HL-60 (cell line): ENCODE data around the gene GATA1.
A peak's percentile ranks its signal among the peaks of the same experiment; 100 is the strongest.

Experiments used
- DNase-seq, 2 experiments: peaks; one replicate each; pipeline ENCODE4 v3.0.0-alpha.2; 2010 to 2020; ENCODE audit warnings: low read depth in 1 of 2, low spot score in 1 of 2
- H3K27ac ChIP-seq: fragments of 250-450 bp; sonication (Bioruptor Pico); replicated peaks from 2 replicates; pipeline ENCODE4 v1.5.1; 2020; ENCODE audit warnings: mild to moderate bottlenecking, moderate library complexity
- H3K27me3 ChIP-seq: fragments of 250-450 bp; sonication (Bioruptor Pico); 2 replicates; pipeline ENCODE4 v1.5.1; 2021; ENCODE audit warnings: mild to moderate bottlenecking, moderate library complexity; ENCODE audit not compliant: insufficient read depth, poor library complexity, severe bottlenecking
- H3K4me3 ChIP-seq: replicated peaks from 2 replicates; pipeline ENCODE4 v1.5.1; 2011; ENCODE audit warnings: mild to moderate bottlenecking, control low read depth, low read length; ENCODE audit not compliant: insufficient read depth
- CTCF ChIP-seq: IDR thresholded peaks from one replicate; pipeline ENCODE4 v1.5.1; 2011; ENCODE audit warnings: low read length, control low read depth, inconsistent platforms; ENCODE audit not compliant: insufficient read depth
- GABPA ChIP-seq: IDR thresholded peaks from 2 replicates; pipeline ENCODE4 v1.6.1; 2012; ENCODE audit warnings: low read depth
- POLR2AphosphoS5 ChIP-seq: IDR thresholded peaks from 2 replicates; pipeline ENCODE4 v1.6.1; 2012; ENCODE audit warnings: low read depth
- REST ChIP-seq: IDR thresholded peaks from 2 replicates; pipeline ENCODE4 v1.6.1; 2012; ENCODE audit warnings: low read depth; ENCODE audit not compliant: insufficient replicate concordance
- SPI1 ChIP-seq: IDR thresholded peaks from 2 replicates; pipeline ENCODE4 v1.6.1; 2012; ENCODE audit warnings: low read depth, mild to moderate bottlenecking, borderline replicate concordance

The GATA1 gene

GRCh38 chrX:48833542-48834138, 47.2 kb downstream of the GATA1 start:
- Histone ChIP-seq H3K27me3 (peaks cover 12% of the 10 kb centered on the region), H3K4me3 (no peak overlapping the region), H3K27ac (no peak overlapping the region)
- no peak for TF ChIP-seq REST
- no peak for TF ChIP-seq CTCF
- no peak for TF ChIP-seq GABPA
- TF ChIP-seq POLR2AphosphoS5: no peak
- TF ChIP-seq SPI1: no peak
- DNase-seq: no peak

- peaks cover 12% of the 10 kb centered on the region for H3K27me3 ChIP-seq
- no peak overlapping the region for H3K27ac ChIP-seq
- TF ChIP-seq CTCF: no peak
- TF ChIP-seq SPI1: no peak
- TF ChIP-seq GABPA: no peak
- no peak for TF ChIP-seq REST
- no peak overlapping the region for H3K4me3 ChIP-seq
- no peak for DNase-seq
Observed at GRCh38 chrX:48834383-48834709, 48.0 kb downstream of the GATA1 start.

GRCh38 chrX:48835524-48836329, 49.3 kb downstream of the GATA1 start, which contains the start of gene PCSK1N:
Gene PCSK1N (minus strand): TSS chrX:48835610. CDS start chrX:48835532, 78 bp downstream.
- DNase-seq: no peak
- H3K4me3 ChIP-seq: 0 out of 2 replicates have a peak within 1 kb of the TSS, but pooled peaks have one; percentile 1
- no peak for TF ChIP-seq SPI1
- no peak for TF ChIP-seq GABPA
- TF ChIP-seq CTCF: no peak
- TF ChIP-seq REST: peak; percentile 61

More at GRCh38 chrX:48835524-48836329, 49.3 kb downstream of the GATA1 start, which contains the start of gene PCSK1N:
- Histone ChIP-seq H3K27ac (no peak within 1 kb of the TSS), H3K27me3 (peaks cover 12% of the 10 kb centered on the region)
